ENCODE measurements around the gene CRYBG3.

GRCh38 chr3:97916576-97916975 is 94.8 kb downstream of the CRYBG3 start:
- TF ChIP-seq POLR2AphosphoS5 (IDR thresholded peaks at IDR 0.05; ENCODE audit: borderline replicate concordance, low read depth, low read length) = no peak
- no peak for TF ChIP-seq EZH2 (IDR thresholded peaks at IDR 0.05)
